Stimulated activated CD4-positive, alpha-beta T cell treated with anti-CD3 and anti-CD28 coated beads, Interleukin-2, amount 100 ng/mL, for 48 hours (primary cell): ENCODE data around the gene HEYL.

Experiments
- DNase-seq, 2 donors: peaks; one replicate each; pipeline ENCODE4 v3.0.0-alpha.2; 2020

The HEYL gene

DNA sequence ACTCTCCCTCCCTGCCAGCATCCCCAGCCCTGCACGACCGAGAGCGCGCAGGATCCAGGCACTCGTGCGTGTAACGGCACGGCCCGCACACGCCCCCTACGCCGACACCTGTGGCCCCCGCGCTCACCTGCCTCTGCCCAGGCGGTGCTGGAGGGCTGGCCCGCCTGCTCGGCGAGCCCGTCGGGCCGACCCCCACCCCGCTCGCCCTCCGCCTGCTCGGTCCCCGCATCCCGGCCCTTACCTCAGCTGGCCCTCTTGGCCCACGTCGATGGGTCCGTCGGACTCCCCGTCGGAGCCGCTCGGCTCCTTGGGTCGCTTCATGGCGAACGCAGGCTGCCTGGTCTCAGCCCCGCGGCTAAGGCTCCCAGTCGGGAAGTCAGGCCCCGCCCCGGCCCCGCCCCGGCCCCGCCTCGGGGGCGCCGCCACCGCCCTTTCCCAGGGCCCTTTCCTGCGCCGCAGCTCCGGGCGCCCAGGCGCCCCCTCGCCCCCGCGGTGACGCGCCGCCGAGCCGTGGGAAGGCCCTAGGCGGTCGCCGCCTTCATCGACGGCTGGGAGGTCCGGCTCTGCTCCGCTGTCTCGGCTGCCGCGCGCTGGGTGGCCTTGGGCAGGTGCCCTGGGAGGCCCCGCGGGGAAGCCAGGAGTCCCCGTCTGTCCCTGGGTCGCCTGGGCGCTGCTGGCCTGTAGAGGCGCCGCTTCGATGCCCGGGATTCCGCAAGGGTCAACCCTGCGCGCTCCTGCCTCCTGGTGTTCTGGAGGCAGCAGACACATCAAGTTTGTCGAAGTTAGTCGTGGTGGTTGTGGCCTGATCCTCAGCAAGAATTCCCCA lies at the start of gene HEYL:
Gene HEYL (minus strand): TSS at position 339 of the 826 bp plus-strand sequence. CDS start 18 bp downstream, at position 321.
- peak; percentile 69 to 70 for DNase-seq

GRCh38 chr1:39689214-39689613 lies 49.8 kb upstream of the HEYL start:
- no peak for DNase-seq

- DNase-seq, result no peak
These were observed 49.3 kb upstream of the HEYL start for GRCh38 chr1:39688706-39689105.

DNA sequence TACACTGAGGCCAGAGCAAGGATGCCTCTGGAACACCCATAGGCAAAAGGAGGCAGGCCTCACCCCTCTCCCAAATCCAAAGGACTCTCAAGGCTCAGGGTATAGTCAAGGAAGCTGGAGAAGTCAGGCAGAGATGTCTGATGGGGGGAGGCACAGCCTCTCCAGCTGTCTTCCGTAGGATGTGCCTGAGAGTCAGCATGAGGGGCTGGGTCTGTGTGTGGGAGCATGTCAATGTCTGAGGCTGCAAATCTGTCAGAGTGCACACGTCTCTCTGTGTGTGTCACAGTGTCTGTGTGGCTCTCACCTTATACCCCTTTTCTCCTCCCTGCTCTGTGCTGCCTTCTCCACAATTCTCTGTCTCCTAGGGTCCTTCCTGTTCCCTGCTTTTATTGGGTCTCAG lies 47.8 kb upstream of the HEYL start:
- no peak for DNase-seq

DNA sequence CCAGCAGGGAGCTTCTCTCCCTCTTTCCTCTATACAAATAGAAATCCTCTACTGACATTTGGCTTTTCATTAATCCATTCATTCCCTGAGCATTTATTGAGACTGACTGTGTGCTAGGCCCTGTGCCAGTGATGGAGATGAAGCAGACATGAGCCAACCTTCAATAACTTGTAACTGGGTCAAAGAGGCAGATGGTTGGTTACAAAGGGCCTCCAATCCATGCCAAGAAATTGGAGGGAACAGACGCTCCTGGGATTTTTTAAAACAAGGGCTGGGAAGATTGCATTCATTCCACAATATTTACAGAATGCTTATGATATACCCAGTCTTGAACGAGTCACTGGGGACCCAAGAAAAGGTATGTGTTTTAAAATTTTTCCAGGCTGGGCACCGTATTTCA lies 45.6 kb upstream of the HEYL start:
- no peak for DNase-seq

DNA sequence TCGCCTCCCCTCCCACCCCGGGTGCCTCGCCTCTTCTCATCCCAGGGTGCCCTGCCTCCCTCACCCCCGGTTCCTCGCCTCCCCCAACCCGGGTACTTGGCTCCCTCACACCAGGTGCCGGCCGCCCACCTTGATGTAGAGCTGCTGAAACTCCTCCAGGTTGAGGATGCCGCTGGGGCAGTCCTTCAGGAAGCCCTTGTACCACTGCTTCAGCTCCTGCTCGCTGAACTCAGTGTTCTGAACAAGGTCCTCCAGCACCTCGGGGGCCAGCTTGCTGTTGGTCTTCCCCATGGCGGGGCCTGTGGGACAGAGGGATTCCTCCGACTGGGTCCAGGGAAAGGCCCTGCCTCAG lies 44.8 kb upstream of the HEYL start:
- DNase-seq, result no peak

DNA sequence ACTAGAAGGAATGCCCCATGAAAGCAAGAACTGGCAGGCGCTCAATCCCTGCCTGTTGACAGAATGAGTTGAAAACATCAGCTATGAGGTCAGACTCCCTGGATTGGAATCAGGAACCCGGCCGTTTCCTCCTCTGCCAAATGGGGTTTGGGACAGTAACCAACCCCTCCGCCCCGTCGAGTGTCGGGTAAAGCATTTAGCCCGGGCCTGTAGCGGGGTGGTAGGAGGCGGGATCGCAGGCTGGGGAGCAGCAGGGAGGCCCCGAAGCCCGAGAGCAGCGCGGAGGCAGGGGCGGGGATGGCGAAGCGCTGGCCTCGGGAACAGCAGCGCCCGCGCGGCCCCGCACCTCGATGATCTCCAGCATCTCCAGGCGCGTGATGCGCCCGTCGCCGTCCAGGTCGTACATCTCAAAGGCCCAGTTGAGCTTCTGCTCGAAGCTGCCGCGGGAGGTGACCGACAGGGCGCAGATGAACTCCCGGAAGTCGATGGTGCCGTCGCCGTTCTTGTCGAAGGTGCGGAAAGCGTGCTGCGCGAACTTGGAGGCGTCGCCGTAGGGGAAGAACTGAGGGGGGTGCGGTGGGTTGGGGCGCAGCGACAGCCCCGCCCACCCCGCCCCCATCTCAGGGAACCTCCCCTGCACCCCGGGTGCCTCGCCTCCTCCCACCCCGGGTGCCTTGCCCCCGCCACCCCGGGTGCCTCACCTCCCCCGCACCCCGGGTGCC lies 44.3 kb upstream of the HEYL start:
- no peak for DNase-seq

GRCh38 chr1:39681999-39682398 lies 42.6 kb upstream of the HEYL start:
- DNase-seq, result no peak

DNA sequence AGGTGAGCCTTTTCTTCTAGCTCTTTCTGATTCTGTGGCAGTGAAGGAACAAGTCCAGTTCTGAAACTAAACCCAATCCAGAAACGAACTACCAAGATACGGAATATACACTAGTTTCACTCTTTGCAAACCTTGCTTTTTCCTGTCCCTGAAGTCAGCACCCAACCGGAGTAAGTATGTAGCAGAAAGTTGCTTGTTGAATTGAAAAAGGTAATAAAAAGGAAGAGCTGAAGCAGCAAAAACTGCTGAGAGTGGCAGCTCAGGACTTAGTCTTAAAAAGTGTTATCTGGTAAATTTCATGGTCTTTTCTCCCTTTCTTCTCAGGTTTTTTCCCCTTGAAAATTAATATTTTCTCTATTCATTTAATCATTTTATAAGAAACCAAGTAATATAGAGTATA lies 41.9 kb upstream of the HEYL start:
- DNase-seq, result no peak

DNA sequence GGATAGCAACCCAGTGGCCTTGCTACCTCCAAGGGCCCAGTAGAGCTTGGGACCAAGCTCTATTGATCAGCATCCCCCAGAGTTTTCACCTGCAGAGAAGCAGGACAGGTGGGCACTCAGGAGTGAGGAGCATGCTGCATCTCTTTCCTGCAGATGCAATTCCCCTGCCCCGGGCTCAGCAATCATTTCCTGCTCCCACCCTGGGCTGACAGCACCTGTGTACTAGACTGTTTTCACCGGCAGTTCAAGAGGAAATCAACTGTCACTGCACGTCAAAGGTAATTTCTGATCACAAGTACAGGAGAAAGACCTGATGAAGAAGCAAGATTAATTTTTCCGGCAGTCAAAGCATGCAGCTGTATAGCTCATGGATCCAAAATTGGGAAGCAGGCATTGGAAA lies 41.3 kb upstream of the HEYL start:
- no peak for DNase-seq

DNA sequence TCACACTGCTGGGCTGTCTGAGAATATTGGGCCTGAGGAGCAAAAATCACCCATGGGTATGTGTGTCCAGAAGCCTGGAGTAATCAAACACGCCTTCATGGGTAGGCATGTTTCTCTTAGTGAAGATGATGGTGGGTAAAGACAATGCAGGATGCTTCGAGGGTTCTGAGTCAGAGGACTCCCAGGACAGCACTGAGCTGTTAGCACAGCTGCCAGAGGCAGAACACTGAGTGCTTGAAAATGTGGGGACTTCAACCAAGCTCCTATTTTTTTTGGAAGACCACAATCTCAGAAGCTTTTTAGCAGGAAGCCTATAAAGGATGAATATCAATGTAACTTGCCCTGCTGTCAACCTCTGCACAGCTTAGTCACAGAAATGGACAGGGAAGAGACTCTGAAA lies 40.4 kb upstream of the HEYL start:
- DNase-seq, result no peak

- no peak for DNase-seq
These were observed 39.4 kb upstream of the HEYL start for GRCh38 chr1:39678889-39679288.

DNA sequence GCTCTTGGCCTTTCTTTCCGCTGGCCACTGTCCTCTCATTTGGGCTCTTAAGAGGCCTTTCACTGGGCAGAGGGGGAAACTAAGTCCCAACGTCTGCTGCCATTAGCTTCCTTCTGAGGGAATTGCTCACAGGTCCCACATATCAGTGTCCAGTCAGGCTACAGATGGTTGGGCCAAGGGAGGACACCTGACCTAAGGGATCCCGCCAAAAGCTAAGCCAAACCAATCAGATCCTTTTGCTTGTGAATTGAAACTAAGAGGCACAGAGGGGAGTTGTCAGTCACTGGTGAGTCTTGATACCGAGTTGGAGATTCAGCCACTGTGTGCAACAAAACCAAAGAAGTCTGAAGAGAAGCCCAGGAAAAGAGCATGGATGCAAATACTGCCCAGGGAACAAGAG lies 38.2 kb upstream of the HEYL start:
- no peak for DNase-seq

GRCh38 chr1:39676948-39677548 lies 37.6 kb upstream of the HEYL start:
- no peak for DNase-seq

- DNase-seq, result no peak
These were observed 35.8 kb upstream of the HEYL start for GRCh38 chr1:39675220-39675619.

DNA sequence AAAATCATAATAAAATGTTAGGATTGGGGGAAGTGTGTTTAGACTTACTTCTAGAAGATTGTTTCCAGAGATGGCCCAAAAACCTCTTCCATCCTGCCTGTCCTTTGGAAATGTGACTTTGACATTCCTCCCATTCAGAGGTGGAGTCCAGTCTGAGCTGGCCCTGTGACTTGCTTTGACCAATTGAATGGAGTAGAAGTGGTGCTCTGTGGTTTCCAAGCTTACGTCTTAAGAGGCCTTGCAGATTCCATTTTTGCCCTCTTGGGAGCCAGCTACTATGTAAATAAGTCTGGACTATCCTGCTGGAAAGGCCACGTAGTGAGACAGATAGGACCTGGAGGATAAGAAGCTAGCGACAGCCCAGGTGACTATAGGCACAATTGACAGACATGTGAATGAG lies 33.8 kb upstream of the HEYL start:
- DNase-seq, result no peak

DNA sequence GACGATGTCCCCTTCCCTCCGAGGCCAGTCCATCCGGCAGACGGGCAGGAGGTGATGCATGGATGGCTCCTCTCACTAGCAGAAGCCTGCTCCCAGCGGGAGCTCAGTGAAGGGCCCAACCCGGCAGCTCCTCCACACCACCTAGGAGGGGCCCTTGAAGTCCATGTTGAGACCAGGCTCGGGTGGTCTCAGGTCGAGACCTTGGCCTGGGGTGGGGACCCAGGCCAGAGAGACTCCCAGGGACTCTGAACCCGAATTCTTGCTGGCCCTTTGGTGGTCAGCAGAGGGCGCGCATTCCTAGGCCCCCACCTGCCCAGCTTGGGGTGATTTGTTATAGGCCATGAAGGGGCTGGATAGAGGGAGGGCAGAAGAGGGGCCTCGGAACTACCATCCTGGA lies 33.1 kb upstream of the HEYL start:
- DNase-seq, result no peak

DNA sequence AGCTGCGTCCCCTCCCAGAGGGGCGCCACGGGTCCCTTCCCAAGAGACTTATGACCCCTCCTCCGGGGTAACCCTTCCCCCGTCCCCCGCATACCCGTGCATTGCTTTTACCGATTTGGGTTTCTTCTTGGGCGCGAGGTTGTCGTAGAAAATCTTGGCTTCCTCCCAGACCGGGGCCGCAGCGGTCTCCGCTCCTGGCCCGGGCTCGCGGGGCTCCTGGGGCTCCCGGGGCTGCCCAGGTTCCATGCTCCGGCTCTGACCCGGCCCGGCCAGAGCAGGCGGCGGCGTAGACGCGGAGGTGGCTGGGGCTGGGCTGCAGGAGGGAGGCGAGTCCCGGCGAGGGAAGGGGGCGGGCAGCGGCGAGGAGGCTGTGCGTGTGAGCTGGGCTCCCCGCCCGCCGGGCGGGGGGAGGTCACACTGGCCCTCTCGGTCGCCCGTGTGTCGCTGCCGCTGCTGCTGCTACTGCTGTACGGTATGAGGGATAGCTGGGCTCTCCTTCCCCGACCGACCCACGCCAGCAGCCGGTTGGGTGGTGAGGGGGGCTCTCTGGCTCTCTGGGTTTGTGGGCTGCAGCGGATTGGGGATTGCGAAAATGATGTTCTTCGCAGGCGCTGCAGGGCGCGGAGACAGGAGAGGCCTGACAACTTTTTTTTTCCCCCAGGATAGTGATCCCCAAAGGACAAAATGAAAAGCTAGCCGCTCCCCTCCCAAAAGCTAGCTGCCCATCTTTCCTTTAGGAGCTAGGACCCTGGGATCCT lies 32.5 kb upstream of the HEYL start, which contains the start of gene NT5C1A:
Gene NT5C1A (minus strand): TSS at position 315 of the 758 bp plus-strand sequence. CDS start 69 bp downstream, at position 246.
- no peak for DNase-seq

DNA sequence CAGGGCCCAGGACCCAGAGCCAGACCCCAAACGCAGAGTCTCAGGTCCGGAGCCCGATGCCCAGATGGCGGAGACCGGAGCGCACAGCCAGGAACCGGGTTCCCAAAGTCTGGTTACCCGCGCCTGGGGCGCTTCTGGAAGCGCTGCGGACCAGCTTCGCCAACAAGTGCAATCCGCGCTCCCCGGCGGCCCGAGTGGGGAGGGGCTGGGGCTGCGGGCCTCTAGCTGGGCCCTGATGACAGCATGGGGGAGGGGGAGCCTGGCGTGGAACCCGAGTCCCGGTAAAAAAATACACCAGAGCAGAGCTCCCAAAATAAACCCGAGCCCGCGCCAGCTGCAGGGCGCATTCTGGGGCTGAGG lies 32.0 kb upstream of the HEYL start:
- DNase-seq, result no peak

GRCh38 chr1:39670689-39671088 lies 31.2 kb upstream of the HEYL start:
- DNase-seq, result no peak

DNA sequence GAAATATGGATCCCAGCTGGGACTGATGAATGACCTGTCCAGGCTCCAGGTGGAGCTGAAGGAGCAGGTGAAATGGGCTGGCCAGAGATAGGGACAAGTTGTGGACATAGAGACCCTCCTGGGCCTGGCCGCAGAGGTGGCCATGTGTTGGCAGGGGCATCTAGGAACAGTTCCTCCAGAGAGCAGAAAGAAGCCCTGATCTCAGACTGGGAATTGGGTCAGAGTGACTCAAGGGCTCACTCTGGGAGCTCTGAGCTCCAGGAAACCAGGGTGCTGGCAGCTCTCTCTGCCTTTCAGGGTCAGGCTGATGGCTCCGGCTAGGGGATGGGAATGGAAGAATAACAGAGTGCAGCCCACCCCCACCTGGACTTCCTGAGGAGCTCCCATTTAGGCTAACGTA lies 29.5 kb upstream of the HEYL start:
- no peak for DNase-seq

- DNase-seq, result no peak
These were observed 28.7 kb upstream of the HEYL start for GRCh38 chr1:39668111-39668510.

DNA sequence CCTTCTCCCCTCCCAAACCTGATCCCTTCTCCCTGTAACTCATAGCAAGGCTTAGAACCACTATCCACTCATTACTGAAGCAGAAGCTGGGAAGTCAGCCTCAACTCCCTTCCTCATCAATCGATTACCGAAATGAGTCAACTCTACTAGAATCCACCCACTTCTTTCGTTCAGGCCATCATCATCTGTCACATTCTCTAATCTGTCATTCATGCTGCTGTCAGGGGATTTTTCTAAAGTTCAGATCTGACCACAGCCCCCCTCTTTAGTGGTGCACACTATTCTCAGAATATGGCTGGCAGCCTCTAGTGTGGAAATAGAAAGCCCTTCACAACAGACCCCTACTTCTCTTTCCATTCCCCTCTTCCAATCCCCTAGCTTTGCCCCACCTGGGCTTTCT lies 27.3 kb upstream of the HEYL start:
- DNase-seq, result peak; percentile 37
